ENCODE data around the gene ASIC4. TPM values are rescaled to one million over a fixed set of nuclear protein-coding genes. Genes with fewer than 3 reads are reported as not detected.

The ASIC4 gene
- total and polyA plus RNA-seq, 2 of the 13 experiments (the other 11 are each of a cell fraction or from before 2014, with no cell fraction given), result 0.03 TPM; not detected in 1

- TF ChIP-seq USF2 (IDR thresholded peaks at IDR 0.05; ENCODE audit: low read depth, low read length) (no peak), USF2 (CRISPR knock-in tag; IDR thresholded peaks at IDR 0.05; ENCODE audit: borderline replicate concordance) (no peak), NCOR1 (IDR thresholded peaks at IDR 0.05; ENCODE audit: borderline replicate concordance, low read length) (peak; percentile 81), ELF3 (CRISPR knock-in tag; IDR thresholded peaks at IDR 0.05) (peak; percentile 72), ZNF563 (CRISPR knock-in tag; IDR thresholded peaks at IDR 0.05) (no peak), HNRNPL (IDR thresholded peaks at IDR 0.05; ENCODE audit: low read depth, low read length) (peak; percentile 18; the same call in 1 of the 2 replicates), TRIM22 (IDR thresholded peaks at IDR 0.05) (no peak), SKI (IDR thresholded peaks at IDR 0.05; ENCODE audit: partially characterized antibody) (peak; percentile 90), HNRNPK (IDR thresholded peaks at IDR 0.05; ENCODE audit: low read depth, low read length, poor library complexity, severe bottlenecking) (peak; percentile 59), NFYB (CRISPR knock-in tag; IDR thresholded peaks at IDR 0.05) (peak; percentile 33), HHEX (CRISPR knock-in tag; IDR thresholded peaks at IDR 0.05) (no peak), ZNF431 (CRISPR knock-in tag; IDR thresholded peaks at IDR 0.05; ENCODE audit: borderline replicate concordance, low read depth) (peak; percentile 20), ZNF567 (CRISPR knock-in tag; IDR thresholded peaks at IDR 0.05; ENCODE audit: borderline replicate concordance) (peak; percentile 17; the same call in 1 of the 2 replicates), REL (CRISPR knock-in tag; conservative IDR thresholded peaks at IDR 0.05) (peak; percentile 4; the same call in 1 of the 2 replicates), MXD3 (CRISPR knock-in tag; IDR thresholded peaks at IDR 0.05) (no peak), CAMTA2 (CRISPR knock-in tag; IDR thresholded peaks at IDR 0.05; ENCODE audit: borderline replicate concordance) (no peak), AKNA (CRISPR knock-in tag; IDR thresholded peaks at IDR 0.05; ENCODE audit: borderline replicate concordance) (no peak), ETS1 (CRISPR knock-in tag; IDR thresholded peaks at IDR 0.05) (no peak)
These were observed 57.3 kb downstream of the ASIC4 start, which contains the start of gene OBSL1 (continued) for GRCh38 chr2:219571311-219572236.

Data from HepG2 (cell line).